T-helper 22 cell (primary cell): ENCODE data around the gene CAPN9.
"Not testable (repeated sequence)": the region's sequence is repeated elsewhere in the genome, so short reads cannot be mapped to it uniquely, and the experiment has no call there.

Experiments used
- DNase-seq: peaks from one replicate; pipeline ENCODE4 v3.0.0-alpha.2; 2020; ENCODE audit warnings: low read depth

Gene CAPN9, protein sequence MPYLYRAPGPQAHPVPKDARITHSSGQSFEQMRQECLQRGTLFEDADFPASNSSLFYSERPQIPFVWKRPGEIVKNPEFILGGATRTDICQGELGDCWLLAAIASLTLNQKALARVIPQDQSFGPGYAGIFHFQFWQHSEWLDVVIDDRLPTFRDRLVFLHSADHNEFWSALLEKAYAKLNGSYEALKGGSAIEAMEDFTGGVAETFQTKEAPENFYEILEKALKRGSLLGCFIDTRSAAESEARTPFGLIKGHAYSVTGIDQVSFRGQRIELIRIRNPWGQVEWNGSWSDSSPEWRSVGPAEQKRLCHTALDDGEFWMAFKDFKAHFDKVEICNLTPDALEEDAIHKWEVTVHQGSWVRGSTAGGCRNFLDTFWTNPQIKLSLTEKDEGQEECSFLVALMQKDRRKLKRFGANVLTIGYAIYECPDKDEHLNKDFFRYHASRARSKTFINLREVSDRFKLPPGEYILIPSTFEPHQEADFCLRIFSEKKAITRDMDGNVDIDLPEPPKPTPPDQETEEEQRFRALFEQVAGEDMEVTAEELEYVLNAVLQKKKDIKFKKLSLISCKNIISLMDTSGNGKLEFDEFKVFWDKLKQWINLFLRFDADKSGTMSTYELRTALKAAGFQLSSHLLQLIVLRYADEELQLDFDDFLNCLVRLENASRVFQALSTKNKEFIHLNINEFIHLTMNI

DNA sequence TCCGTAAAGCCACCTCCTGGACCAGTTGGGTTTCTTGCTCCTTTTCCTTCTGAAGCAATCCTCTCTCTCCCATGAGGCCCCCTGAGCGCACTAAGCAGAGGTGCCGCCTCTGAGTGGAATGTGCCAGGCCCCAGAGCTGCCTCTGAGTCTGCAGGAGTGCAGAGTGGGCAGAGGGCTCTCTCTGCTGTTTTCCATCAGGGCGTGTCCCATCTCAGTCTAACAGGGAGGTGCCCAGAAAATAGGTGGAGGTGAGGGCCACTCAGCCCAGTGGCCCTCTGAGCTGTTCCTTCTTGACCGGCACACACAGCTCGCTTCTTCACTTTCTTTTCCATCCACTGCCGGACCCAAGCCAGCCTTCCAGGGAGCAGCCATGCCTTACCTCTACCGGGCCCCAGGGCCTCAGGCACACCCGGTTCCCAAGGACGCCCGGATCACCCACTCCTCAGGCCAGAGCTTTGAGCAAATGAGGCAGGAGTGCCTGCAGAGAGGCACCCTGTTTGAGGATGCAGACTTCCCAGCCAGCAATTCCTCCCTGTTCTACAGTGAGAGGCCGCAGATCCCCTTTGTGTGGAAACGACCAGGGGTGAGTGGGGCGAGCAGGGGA lies at the start of gene CAPN9:
Gene CAPN9 (plus strand): TSS at position 262 of the 604 bp plus-strand sequence. CDS start 109 bp downstream, at position 371.
- DNase-seq, result no peak

DNA sequence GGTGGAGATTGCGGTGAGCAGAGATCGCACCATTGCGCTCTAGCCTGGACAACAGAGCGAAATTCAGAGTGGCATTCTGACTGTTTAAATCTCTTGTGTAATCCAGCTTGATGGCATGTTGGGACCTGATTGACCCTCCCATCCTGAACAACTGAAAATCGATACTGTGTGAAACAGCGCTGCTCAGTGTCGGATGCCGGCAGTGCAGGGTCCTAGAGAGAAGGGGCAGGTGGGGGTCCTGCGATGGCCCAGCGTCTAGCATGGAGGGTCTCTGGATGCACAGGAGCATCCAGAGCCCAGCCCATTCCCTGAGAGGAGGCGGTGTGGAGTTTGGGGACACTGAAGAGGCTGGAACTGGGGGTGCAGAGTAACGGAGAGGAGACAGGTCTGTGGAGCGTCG lies 49.1 kb upstream of the CAPN9 start:
- no peak for DNase-seq

DNA sequence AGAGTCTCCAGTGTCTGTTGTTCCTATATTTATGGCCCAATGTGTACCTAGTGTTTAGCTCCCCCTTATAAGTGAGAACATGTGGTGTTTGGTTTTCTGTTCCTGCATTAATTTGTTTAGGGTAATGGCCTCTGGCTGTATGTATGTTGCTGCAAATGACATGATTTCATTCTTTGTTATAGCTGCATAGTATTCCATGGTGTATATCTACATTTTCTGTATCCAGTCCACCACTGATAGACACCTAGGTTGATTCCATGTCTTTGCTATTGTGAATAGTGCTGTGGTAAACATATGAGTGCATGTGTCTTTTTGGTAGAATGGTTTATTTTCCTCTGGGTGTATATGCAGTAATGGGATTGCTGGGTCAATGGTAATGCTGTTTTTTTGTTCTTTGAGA lies 48.2 kb upstream of the CAPN9 start:
- DNase-seq, result not testable (repeated sequence)

DNA sequence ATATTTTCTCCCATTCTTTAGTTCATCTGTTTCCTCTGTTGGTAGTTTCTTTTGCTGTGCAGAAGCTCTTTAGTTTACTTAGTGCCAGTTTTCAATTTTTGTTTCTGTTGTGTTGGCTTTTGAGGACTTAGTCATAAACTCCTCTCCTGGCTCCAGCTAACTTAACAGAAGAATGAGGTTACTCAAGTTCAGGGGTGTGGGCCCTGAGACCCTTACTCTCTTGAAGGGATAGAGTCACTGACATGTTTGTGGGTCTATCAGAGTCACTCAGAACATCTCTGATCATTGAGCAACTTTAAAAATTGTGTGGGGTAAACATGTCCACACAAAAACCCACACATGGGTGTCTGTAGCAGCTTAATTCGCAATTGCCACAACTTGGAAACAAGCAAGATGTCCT lies 47.5 kb upstream of the CAPN9 start:
- no peak for DNase-seq

DNA sequence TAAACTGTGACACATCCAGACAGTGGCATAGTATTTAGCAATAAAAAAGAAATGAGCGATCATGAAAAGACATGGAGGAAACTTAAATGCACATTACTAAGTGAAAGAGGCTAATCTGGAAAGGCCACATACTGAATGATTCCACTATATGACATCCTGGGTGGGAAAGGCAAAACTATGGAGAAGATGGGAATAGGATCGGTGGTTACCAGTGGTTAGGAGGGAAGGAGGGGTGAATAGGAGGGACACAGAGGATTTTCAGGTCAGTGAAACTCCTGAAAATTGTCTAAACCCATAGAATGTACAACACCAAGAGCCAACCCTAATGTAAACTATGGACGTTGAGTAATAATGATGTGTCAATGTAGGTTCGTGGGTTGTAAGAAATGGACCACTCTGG lies 47.1 kb upstream of the CAPN9 start:
- no peak for DNase-seq

DNA sequence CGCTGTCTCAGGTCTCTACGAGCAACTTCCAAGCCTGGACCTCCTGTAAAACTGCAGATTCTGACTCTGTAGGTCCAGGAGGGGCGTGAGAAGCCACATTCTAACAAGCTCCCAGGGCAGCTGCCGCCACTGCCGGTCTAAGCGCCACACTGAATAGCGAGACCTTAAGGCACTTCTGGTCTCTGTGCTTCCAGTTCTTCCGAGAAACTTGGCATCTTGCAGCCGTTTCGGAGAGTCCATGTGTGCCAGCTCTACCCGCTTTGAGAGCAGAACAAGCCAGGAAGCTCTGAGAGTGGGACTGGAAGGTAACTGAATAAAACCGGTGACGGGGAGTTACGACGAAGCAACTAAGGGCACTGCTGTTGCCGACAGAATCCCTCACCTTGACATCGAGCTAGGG lies 45.8 kb upstream of the CAPN9 start:
- no peak for DNase-seq

DNA sequence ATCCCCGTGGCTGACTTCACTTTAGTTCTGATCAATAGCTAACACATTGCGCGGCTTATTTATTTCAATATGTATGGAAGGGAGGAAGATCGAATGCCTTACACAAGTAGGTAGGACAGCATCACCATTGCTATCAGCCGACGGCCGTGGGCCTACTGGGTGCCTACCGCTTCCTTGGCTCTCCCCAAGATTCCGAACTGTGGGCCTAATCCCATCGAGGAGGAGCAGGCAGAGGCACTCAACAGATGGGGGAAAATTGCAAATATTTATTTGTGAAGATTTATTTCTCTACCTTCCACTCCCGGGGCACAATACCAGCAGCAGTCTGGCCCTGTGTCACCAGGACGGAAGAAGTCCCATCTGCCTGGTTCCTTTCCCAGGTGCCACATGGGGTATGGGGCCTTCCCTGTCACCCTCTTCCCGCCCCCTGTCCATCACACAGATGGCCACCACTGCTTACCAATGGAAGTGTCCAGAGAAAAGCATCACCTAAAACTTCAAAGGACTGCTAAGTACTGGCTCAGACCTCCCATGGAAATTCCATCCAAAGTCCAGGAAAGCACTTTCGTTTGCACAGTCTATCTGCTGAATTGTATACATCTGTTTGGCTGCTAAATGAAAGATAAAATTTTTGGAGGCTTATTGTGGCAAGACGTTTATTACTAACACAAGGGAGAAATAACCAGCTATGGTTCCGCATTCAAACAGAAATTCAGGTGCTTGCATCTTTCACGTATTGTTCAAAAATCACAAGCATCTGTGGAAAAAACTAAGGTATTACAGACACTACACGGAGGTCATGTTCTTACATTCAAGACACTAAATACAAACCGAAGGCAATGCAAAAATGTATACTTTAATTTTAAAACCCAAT lies 45.1 kb upstream of the CAPN9 start:
- no peak for DNase-seq

DNA sequence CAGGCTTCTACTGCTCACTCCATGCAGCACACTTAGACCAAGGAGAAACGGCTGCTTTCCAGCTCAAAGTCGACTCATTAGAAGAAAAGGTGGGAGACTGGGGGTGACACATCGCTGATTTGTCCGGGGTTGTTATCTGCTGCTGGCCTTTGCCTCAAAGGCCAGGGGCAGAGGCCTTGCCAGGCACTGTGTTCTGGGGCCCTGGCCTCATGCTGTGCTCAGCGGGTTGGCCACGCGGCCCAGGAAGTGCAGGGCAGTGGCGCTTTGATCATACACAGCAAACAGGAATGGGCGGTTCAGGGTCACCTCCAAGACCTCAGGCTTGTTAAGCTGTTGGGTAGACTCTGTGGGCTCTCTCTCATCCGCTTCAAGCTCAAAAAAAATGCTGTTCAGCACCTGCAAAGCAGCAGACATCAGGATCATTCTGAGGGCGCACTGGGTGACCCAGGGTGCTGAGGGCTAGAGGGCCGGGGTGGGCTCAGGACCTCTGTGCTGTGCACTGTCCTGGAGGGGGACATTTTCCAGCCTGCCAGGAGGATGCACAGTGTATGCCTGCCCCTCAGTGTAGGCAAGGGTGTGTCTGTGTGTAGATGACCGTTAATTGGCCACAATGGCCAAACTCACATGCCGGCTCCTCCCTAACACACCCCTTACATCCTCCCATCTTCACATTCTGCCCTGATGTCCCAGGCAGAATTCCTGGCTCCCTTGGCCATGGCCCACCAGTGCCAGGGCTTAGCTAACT lies 44.1 kb upstream of the CAPN9 start:
- no peak for DNase-seq

DNA sequence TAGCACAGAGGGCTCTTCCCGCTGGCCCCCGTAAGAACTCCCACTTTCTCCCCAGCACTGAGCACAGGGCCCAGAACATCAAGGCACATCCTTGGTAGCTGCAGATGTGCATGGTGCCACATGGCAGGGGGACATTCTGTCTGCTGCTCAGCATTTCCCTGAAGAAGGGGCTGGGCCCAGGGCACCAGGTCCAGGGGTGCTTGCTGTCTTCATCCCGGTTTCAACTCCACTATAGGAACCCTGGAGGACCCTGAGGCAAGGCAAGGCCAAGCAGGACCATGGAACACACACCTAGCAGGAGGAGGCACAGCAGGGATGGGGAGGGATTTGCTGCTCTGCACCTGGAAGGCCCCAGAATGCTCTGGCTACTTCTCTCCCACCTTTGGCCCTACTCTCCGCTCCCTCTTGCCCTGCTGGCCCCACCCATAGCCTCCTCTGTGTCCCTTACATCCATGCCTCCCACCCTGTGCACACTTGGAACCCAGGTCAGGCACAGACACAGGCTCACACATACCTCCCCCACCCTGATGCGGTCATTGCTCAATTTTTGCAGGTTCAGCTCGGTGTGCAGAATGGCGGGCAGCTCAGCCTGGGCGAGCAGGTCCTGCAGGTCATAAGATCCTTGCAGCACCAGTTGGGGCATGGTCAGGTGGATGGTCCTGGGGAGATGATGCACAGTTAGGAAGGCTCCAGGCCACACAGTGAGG lies 43.4 kb upstream of the CAPN9 start:
- no peak for DNase-seq

DNA sequence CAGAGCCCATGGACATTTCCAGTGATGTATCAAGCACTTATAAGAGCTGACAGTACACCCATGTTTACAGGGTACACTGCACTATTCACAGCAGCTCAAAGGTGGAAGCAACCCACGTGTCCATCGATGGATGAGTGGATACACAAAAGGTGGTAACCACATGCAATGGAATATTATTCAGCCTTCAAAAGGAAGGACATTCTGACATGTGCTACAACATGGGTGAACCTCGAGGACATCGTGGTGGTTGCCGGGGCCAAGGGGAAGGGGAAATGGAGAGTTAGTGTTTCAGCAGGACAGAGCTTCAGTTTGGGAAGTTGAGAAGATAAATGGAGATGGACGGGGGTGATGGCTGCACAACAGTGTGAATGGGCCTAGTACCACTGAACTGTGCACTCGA lies 42.4 kb upstream of the CAPN9 start:
- no peak for DNase-seq

DNA sequence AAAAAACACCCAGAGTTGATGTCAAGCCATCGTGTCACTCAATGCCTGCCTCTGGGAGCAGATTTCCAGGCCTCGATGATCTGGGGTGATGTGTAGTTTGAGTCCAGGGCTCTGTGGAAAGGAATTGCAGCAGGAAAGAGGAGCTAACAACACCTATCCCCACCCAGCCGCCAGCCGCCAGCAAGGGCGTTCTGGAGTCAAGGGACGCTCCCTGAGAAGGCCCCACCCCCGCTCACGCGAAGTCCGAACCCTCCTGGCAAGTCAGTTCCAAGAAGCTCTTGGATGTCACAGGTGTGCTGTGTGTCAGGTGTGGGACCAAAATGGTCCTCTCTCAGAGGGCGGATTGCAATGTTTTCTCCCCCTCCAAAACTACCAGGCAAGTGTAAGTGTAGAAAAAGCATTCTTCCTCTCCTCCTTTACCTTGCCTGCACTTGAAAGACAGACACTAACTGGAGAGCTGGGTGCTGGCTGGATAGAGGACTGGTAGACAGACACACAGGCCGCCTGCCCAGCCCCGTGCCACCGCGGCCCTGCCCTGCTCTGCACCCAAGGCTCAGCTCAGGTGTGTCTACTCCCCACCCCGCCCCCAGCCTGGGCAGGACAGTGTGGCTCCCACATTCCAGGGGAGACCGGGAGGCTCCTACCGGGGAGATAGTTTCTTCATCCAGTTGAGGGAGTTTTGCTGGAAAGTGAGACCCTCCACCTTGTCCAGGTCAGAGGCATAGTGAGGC lies 41.7 kb upstream of the CAPN9 start:
- no peak for DNase-seq

DNA sequence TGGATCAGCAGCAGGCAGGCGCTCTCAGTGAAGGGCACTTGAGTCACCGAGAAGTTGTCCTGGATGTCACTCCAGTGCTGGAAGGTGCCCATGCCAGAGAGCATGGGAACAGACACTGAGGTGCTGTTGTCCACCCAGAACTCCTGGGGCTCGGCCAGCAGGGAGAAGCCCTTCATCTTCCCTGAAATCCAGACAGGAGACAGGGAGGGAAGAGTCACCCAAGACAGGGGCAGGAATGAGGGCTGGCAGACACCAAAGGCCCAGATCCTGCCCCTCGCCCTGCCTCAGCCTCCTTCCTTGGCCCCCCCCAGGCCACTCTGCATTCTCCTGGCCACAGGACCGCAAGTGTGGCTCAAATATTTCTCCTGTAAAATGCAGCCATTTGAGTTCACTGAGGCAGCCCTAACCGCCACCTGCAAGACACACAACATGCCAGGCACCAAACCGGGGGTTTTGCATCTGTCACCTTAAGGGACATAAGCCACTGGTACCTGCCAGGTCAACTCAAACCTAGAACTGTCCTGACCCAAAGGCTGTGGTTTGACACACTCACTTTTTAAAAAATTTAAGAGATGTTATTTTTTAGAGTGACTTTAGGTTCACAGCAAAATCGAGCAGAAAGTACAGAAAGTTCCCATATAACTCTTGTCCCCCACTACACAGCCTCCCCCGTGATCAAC lies 41.0 kb upstream of the CAPN9 start:
- DNase-seq, result no peak

DNA sequence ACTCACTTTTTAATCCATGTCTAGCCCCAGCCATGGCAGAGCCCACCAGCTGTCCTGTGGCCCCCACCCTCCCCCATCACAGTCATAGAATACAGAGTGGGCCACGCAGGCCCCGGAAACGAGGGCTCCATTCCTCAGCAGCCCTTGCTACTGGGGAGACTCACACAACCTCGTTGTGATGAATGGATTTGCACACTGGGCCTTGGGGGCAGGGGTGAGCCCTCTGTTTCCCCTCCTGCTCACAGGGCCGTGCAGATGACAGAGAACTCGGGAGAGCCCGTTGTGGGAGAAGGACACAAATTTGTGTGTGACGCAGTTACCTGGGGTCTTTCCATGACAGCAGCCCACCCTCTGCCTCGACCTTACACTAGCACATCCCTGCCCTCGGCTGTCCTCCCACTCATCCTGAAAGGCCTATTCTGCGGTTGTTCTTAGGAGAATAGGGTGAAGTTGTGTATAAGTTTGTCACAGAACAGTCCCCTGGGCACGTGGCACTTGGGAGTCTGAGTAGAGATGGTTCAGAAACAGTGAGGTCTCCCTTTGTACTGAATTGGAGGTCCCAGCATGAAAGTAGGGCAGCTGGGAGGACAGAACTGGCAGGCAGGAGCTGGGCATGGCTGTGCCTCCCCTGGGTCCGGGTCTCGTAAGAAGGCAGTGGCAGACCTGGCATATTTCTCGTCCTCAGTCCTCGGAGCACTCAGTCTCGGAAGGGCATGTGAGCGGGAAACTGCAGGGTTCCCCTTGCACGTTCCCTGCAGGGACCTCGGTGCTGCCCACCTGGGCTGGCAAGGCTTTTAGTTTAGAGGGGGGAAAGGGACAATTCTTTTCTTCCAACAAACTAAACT lies 40.1 kb upstream of the CAPN9 start:
- no peak for DNase-seq

DNA sequence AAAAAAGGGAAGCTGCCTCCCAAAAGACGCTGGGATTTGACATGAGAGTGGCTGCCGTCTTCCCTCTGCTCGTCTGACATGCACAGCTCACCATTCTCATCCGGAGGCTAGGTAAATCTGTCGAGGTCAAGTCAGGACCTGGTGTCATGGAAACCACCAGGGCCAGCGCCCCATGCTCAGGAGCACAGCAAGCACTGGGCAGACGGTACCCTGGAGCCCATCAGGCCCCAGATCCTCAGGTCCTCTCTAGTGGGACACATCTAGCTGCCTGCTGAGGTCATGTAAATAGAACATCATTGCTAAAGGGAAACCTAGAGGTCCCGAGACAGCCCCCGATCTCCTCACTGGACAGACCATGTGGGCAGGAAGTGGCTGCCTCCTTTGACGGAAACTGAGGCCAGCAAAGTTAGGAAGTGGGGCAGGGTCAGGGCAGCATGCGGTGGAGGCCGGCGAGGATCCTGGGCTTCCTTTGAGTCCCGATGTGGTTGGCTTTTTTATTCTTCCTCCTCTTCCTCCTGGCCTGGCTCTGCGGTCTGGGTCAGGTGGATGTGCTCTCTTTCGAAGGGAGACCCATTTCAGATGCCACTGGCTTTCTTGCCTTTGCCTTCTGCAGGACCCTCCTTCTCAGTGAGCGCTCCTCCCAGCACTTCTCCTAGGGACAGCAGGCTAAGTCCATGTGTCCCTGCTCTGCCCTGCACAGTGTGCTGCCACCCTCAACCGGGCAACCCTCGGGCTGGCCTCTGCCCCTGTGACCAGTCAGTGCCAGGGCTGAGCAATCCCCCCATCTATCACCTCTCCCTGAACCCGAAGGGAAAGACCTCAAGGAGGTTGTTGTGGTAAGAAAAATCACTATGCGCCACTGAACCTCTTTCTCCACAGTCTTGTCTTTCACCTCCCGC lies 39.2 kb upstream of the CAPN9 start:
- DNase-seq, result no peak

DNA sequence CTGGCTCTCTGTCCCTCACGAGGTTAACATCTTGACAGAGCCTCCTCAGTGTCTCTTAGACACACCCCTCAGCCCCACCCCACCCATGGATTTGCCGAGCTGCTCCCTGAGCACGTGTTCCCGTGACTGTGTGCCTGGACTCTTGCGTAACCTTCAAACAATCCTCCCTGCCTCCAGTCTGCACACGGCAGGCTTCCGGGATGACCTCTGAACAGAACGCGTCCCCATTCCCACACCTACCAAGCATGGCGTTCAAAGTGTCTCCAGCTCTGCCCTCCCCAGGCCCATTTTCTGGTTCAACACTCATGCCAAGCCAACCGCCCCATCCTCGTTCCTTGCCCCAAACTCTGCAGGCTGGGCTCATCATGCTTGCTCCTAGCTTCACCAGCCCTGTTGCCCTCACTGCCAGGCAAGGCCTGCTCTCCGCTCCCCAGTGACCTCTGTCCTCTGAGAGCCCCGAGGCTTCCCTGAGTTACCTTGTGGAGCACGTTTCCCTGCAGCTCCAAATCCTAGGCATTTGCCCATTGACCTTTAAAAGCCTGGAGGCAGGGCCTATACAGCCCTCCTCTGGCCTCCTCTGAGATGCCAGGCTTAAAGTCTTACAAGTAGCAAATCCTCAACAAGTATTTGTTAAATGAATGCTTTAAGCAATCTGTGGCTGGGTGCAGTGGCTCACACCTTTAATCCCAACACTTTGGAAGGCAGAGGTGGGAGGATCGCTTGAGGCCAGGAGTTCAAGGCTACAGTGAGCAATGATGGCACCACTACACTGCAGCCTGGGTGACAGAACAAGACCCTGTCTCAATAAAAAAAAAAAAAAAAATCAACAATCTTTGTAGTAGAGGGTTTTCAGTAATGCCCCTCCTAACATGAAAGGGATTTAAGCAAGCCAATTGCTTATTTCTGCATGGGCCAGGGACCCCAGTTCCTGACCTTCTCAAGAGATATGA lies 38.3 kb upstream of the CAPN9 start:
- no peak for DNase-seq
